Lower leg skin (tissue), 4 donors: ENCODE results near the gene FOXP1. TPM values are rescaled to one million over a fixed set of nuclear protein-coding genes. Genes with fewer than 3 reads are reported as not detected.

Source experiments
- DNase-seq, 2 donors: peaks; one replicate each; pipeline ENCODE4 v3.0.0-alpha.2; 2019; ENCODE audit warnings: low spot score in 2 of 2
- H3K4me3 ChIP-seq: fragments of 200-600 bp; sonication (generic); 2 replicates; pipeline ENCODE4 v1.5.1; 2017; ENCODE audit warnings: mild to moderate bottlenecking, low read depth; ENCODE audit not compliant: poor library complexity, severe bottlenecking
- CTCF ChIP-seq, 3 donors: fragments of 450-650 bp; IDR thresholded peaks; one replicate each; pipeline ENCODE4 v1.5.1; 2016; ENCODE audit warnings: antibody characterized with exemption in 3 of 3, mild to moderate bottlenecking in 3 of 3, moderate library complexity in 2 of 3
- POLR2A ChIP-seq, 2 donors: fragments of 450-650 bp; IDR thresholded peaks; one replicate each; pipeline ENCODE4 v1.6.1; 2016 to 2017; ENCODE audit warnings: antibody characterized with exemption in 2 of 2, mild to moderate bottlenecking in 1 of 2, moderate library complexity in 1 of 2
- WGBS, 2 donors: methylation state at CpG; one replicate each; pipeline ENCODE4 v1.1.5; 2018; 5-methylcytosine and 5-hydroxymethylcytosine counted together
- intact Hi-C: fragments of 100-400 bp; cut with DNase I; formaldehyde crosslinking; loops from one replicate; pipeline ENCODE4 v1.15.0; 2023; ENCODE audit warnings: low total_unique reads
- total RNA-seq, 4 donors: library from RNA; depleted of rRNA; stranded (reverse); fragments of >200 nt; gene quantifications; one replicate each; pipeline ENCODE4 v1.1.0, GENCODE V29; 2016

Gene FOXP1
- total RNA-seq, 4 donors from 2014 or later, result 46.6 to 66.6 (median 55.2) TPM

- 67 to 71% methylated on average over 2 of the region's 2 CpGs for WGBS, 2 donors
- no peak for DNase-seq
- intact Hi-C loops, result loop anchor here (10.0 kb wide), 1 partner anchor 583 kb away; no protein-coding TSS in a partner anchor
- TF ChIP-seq CTCF (IDR thresholded peaks at IDR 0.05) (no peak), POLR2A (IDR thresholded peaks at IDR 0.05) (no peak)
- no peak overlapping the region for H3K4me3 ChIP-seq
These were observed 511.2 kb downstream of the FOXP1 start for GRCh38 chr3:71072287-71072686.

GRCh38 chr3:71070497-71071463 is 512.7 kb downstream of the FOXP1 start:
- intact Hi-C loops, result loop anchor here (10.0 kb wide), 1 partner anchor 584 kb away; no protein-coding TSS in a partner anchor
- TF ChIP-seq POLR2A (IDR thresholded peaks at IDR 0.05), result no peak
- no peak for TF ChIP-seq CTCF (IDR thresholded peaks at IDR 0.05)
- 84 to 85% methylated on average over 20 of the region's 20 CpGs for WGBS, 2 donors
- H3K4me3 ChIP-seq, result no peak overlapping the region
- no peak for DNase-seq

DNA sequence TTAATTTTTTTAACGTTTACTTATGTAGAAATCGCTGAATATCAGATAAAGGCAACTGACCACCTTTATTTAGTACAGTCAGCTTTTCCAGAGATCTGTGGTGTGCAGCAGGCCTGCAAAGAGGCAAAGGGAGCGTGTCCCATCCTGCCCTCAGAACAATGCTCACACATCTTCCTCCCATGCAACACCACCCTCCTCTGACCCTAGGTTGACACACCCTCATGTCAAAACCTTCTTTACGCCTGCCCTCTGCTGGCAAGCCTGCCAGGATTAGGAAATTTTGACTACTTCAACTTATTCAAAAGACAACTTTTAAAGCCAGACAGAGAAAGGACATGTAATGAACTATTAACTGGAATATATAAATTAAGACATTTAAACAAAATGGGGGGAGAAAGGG is 513.7 kb downstream of the FOXP1 start:
- 32 to 40% methylated on average over 4 of the region's 4 CpGs for WGBS, 2 donors
- intact Hi-C loops, result loop anchor here (10.0 kb wide), 2 partner anchors 515 to 585 kb away; partner anchors contain the start of gene FOXP1
- peak; percentile 85 to 93 for DNase-seq
- peak in 1 of 3 donors; percentile 15 for TF ChIP-seq CTCF (IDR thresholded peaks at IDR 0.05)
- no peak for TF ChIP-seq POLR2A (IDR thresholded peaks at IDR 0.05)
- H3K4me3 ChIP-seq, result no peak overlapping the region

GRCh38 chr3:71067977-71068654 is 515.4 kb downstream of the FOXP1 start:
- 66 to 75% methylated on average over 6 of the region's 6 CpGs for WGBS, 2 donors
- DNase-seq, result no peak
- H3K4me3 ChIP-seq, result no peak overlapping the region
- intact Hi-C loops, result loop anchor here (10.0 kb wide), 1 partner anchor 517 kb away; the partner anchor contains the start of gene FOXP1
- TF ChIP-seq POLR2A (IDR thresholded peaks at IDR 0.05), result no peak
- TF ChIP-seq CTCF (IDR thresholded peaks at IDR 0.05), result no peak

GRCh38 chr3:71066849-71067261 is 516.7 kb downstream of the FOXP1 start:
- no peak for DNase-seq
- TF ChIP-seq CTCF (IDR thresholded peaks at IDR 0.05) (no peak), POLR2A (IDR thresholded peaks at IDR 0.05) (no peak)
- H3K4me3 ChIP-seq, result no peak overlapping the region
- intact Hi-C loops, result loop anchor here (10.0 kb wide), 1 partner anchor 518 kb away; the partner anchor contains the start of gene FOXP1
- WGBS, 2 donors, result 17 to 37% methylated on average over 3 of the region's 3 CpGs
